ENCODE data around the gene PDE4D.

DNA sequence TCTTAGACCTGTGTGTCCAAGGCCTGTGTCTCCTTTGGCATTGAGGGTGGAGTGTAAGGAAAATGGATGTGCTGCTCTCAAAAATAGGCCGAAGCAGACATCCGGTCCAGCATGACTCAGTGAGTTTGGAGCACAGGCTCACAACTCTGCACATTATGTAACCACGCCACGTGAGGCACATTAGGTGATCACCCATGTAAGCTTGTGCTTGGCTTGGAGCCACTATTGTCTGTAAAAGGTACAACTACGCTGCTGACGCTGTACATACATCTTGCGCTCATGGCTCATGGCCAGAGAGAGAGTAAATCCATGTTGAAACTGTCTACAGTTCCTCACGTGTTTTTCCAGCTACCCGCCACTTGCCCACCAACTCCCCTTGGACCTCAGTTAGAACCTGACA, 177.5 kb downstream of the PDE4D start:
- TF ChIP-seq, protein P1, sequence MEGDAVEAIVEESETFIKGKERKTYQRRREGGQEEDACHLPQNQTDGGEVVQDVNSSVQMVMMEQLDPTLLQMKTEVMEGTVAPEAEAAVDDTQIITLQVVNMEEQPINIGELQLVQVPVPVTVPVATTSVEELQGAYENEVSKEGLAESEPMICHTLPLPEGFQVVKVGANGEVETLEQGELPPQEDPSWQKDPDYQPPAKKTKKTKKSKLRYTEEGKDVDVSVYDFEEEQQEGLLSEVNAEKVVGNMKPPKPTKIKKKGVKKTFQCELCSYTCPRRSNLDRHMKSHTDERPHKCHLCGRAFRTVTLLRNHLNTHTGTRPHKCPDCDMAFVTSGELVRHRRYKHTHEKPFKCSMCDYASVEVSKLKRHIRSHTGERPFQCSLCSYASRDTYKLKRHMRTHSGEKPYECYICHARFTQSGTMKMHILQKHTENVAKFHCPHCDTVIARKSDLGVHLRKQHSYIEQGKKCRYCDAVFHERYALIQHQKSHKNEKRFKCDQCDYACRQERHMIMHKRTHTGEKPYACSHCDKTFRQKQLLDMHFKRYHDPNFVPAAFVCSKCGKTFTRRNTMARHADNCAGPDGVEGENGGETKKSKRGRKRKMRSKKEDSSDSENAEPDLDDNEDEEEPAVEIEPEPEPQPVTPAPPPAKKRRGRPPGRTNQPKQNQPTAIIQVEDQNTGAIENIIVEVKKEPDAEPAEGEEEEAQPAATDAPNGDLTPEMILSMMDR (IDR thresholded peaks at IDR 0.05) = no peak
- no peak for TF ChIP-seq EZH2 (IDR thresholded peaks at IDR 0.05; ENCODE audit: borderline replicate concordance, insufficient read depth, low read depth, low read length, poor library complexity, severe bottlenecking)
